Measurements from ENCODE around the gene PPP1R3D. TPM values are rescaled to one million over a fixed set of nuclear protein-coding genes. Genes with fewer than 3 reads are reported as not detected.

The PPP1R3D gene
- total RNA-seq, 1 donor from 2014 or later, result 5.8 TPM

DNA sequence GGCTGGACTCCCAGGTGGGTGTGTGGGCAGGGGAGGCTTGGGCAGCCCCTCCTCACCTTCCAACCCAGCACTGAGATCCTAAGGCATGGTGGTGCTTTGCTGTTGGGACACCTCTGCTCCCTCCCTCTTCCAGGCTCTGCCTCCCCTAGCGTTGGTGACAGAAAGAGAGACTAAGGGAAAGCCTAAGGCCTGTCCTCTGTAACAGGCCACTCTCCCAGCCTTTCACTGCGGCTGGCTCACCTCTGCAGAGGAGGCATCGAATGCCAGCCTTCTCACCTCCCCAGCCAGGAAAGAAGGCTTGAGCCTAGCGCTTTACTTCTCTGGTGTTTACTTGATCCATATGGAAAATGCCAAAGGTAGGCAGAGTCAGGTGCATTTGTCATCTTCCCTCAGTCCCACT is 14.6 kb upstream of the PPP1R3D start:
- Mint-ChIP-seq H3K27me3 (ENCODE audit: low read depth, unreplicated experiment) (peaks cover 9% of the 10 kb centered on the region), H3K36me3 (ENCODE audit: low read depth, unreplicated experiment) (no peaks in the 10 kb centered on the region), H3K4me1 (ENCODE audit: low read depth, unreplicated experiment) (no peaks in the 10 kb centered on the region), H3K4me3 (ENCODE audit: unreplicated experiment) (no peak overlapping the region), H3K27ac (ENCODE audit: unreplicated experiment) (no peak overlapping the region), H3K9me3 (ENCODE audit: unreplicated experiment) (no peaks in the 10 kb centered on the region)
- Histone ChIP-seq H3K36me3 (ENCODE audit: insufficient read depth, low read length) (no peaks in the 10 kb centered on the region), H3K4me1 (ENCODE audit: insufficient read depth, low read length) (no peaks in the 10 kb centered on the region), H3K4me3 (ENCODE audit: insufficient read depth, low read depth, low read length) (no peak overlapping the region), H3K9me3 (ENCODE audit: insufficient read depth, low read depth, low read length) (no peaks in the 10 kb centered on the region), H3K79me2 (ENCODE audit: insufficient read depth, low read length) (no peaks in the 10 kb centered on the region), H3K27ac (ENCODE audit: low read depth, low read length) (no peak overlapping the region), H3K27me3 (ENCODE audit: insufficient read depth, low read length) (no peaks in the 10 kb centered on the region), H2AFZ (ENCODE audit: low read depth, low read length) (no peak overlapping the region), H3K4me2 (ENCODE audit: low read length) (no peak overlapping the region), H3K9ac (ENCODE audit: low read length) (no peak overlapping the region), H4K20me1 (ENCODE audit: insufficient read depth, low read length) (no peaks in the 10 kb centered on the region)
- DNase-seq (ENCODE audit: low read depth) (no peak), FAIRE-seq (no peak)
- TF ChIP-seq, protein P1, sequence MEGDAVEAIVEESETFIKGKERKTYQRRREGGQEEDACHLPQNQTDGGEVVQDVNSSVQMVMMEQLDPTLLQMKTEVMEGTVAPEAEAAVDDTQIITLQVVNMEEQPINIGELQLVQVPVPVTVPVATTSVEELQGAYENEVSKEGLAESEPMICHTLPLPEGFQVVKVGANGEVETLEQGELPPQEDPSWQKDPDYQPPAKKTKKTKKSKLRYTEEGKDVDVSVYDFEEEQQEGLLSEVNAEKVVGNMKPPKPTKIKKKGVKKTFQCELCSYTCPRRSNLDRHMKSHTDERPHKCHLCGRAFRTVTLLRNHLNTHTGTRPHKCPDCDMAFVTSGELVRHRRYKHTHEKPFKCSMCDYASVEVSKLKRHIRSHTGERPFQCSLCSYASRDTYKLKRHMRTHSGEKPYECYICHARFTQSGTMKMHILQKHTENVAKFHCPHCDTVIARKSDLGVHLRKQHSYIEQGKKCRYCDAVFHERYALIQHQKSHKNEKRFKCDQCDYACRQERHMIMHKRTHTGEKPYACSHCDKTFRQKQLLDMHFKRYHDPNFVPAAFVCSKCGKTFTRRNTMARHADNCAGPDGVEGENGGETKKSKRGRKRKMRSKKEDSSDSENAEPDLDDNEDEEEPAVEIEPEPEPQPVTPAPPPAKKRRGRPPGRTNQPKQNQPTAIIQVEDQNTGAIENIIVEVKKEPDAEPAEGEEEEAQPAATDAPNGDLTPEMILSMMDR (IDR thresholded peaks at IDR 0.05; ENCODE audit: insufficient read depth, low read depth, low read length), result no peak
- no peak for TF ChIP-seq EZH2 (IDR thresholded peaks at IDR 0.05; ENCODE audit: insufficient read depth, low read length)

DNA sequence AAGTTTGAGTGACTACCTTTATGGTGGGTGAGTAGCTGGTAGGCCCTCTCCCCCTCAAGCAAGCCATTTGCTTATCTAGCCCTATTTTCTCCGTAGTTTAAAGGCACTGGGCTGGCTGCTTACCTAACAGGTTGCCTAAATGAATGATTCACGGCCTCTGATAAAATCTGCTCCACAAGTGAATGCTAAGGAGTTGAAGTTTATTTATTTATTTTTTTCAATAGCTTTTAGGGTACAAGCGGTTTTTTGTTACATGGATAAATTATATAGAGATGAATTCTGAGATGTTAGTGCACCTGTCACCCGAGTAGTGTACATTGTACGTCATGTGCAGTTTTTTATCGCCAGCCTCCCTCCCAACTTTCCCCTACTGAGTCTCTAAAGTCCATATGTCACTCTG is 9.8 kb upstream of the PPP1R3D start:
- H4K20me1 ChIP-seq (ENCODE audit: insufficient read depth, low read length), result no peaks in the 10 kb centered on the region
- FAIRE-seq, result no peak
- Mint-ChIP-seq H3K27me3 (ENCODE audit: low read depth, unreplicated experiment) (peaks cover under 1% of the 10 kb centered on the region), H3K4me3 (ENCODE audit: unreplicated experiment) (no peak overlapping the region), H3K9me3 (ENCODE audit: unreplicated experiment) (no peaks in the 10 kb centered on the region), H3K36me3 (ENCODE audit: low read depth, unreplicated experiment) (no peaks in the 10 kb centered on the region), H3K27ac (ENCODE audit: unreplicated experiment) (no peak overlapping the region), H3K4me1 (ENCODE audit: low read depth, unreplicated experiment) (peaks cover 14% of the 10 kb centered on the region)
- H3K79me2 ChIP-seq (ENCODE audit: insufficient read depth, low read length), result no peaks in the 10 kb centered on the region
- no peak overlapping the region for H3K27ac ChIP-seq (ENCODE audit: low read depth, low read length)
- no peak overlapping the region for H3K4me3 ChIP-seq (ENCODE audit: insufficient read depth, low read depth, low read length)
- H3K9me3 ChIP-seq (ENCODE audit: insufficient read depth, low read depth, low read length), result no peaks in the 10 kb centered on the region
- H3K4me2 ChIP-seq (ENCODE audit: low read length), result no peak overlapping the region
- H3K27me3 ChIP-seq (ENCODE audit: insufficient read depth, low read length), result no peaks in the 10 kb centered on the region
- no peaks in the 10 kb centered on the region for H3K4me1 ChIP-seq (ENCODE audit: insufficient read depth, low read length)
- DNase-seq (ENCODE audit: low read depth), result no peak
- no peak overlapping the region for H2AFZ ChIP-seq (ENCODE audit: low read depth, low read length)
- H3K9ac ChIP-seq (ENCODE audit: low read length), result no peak overlapping the region
- TF ChIP-seq, protein P1 (IDR thresholded peaks at IDR 0.05; ENCODE audit: insufficient read depth, low read depth, low read length), result no peak
- no peaks in the 10 kb centered on the region for H3K36me3 ChIP-seq (ENCODE audit: insufficient read depth, low read length)

- DNase-seq (ENCODE audit: low read depth), result no peak
- no peaks in the 10 kb centered on the region for H3K9me3 Mint-ChIP-seq (ENCODE audit: unreplicated experiment)
- no peaks in the 10 kb centered on the region for H3K79me2 ChIP-seq (ENCODE audit: insufficient read depth, low read length)
- H3K36me3 Mint-ChIP-seq (ENCODE audit: low read depth, unreplicated experiment), result no peaks in the 10 kb centered on the region
- H3K9ac ChIP-seq (ENCODE audit: low read length), result no peak overlapping the region
- H2AFZ ChIP-seq (ENCODE audit: low read depth, low read length), result no peak overlapping the region
- H3K4me3 Mint-ChIP-seq (ENCODE audit: unreplicated experiment), result no peak overlapping the region
- no peaks in the 10 kb centered on the region for H3K4me1 ChIP-seq (ENCODE audit: insufficient read depth, low read length)
- peaks cover 4% of the 10 kb centered on the region for H3K36me3 ChIP-seq (ENCODE audit: insufficient read depth, low read length)
- no peaks in the 10 kb centered on the region for H3K9me3 ChIP-seq (ENCODE audit: insufficient read depth, low read depth, low read length)
- H3K27me3 ChIP-seq (ENCODE audit: insufficient read depth, low read length), result no peaks in the 10 kb centered on the region
- no peak for TF ChIP-seq EZH2 (IDR thresholded peaks at IDR 0.05; ENCODE audit: insufficient read depth, low read length)
- TF ChIP-seq, protein P1 (IDR thresholded peaks at IDR 0.05; ENCODE audit: insufficient read depth, low read depth, low read length), result peak; percentile 79
- no peak overlapping the region for H3K27ac ChIP-seq (ENCODE audit: low read depth, low read length)
- H3K27me3 Mint-ChIP-seq (ENCODE audit: low read depth, unreplicated experiment), result no peaks in the 10 kb centered on the region
- no peak overlapping the region for H3K27ac Mint-ChIP-seq (ENCODE audit: unreplicated experiment)
- peaks cover 17% of the 10 kb centered on the region for H3K4me1 Mint-ChIP-seq (ENCODE audit: low read depth, unreplicated experiment)
- H3K4me2 ChIP-seq (ENCODE audit: low read length), result no peak overlapping the region
- FAIRE-seq, result peak; percentile 37
- no peak overlapping the region for H3K4me3 ChIP-seq (ENCODE audit: insufficient read depth, low read depth, low read length)
- H4K20me1 ChIP-seq (ENCODE audit: insufficient read depth, low read length), result no peaks in the 10 kb centered on the region
Measured at GRCh38 chr20:59948828-59949720, 9.0 kb upstream of the PPP1R3D start.

Data from astrocyte (in vitro differentiated cells and primary cell).